Regular cardiac myocyte (primary cell): ENCODE data around the gene FAM216B. TPM values are rescaled to one million over a fixed set of nuclear protein-coding genes. Genes with fewer than 3 reads are reported as not detected.

Experiments
- total RNA-seq: library from RNA; depleted of rRNA; stranded (reverse); fragments of >200 nt; gene quantifications from 2 replicates; pipeline ENCODE4 v1.2.3, GENCODE V29; 2014

Gene FAM216B
- total RNA-seq: not detected in 2 replicates

DNA sequence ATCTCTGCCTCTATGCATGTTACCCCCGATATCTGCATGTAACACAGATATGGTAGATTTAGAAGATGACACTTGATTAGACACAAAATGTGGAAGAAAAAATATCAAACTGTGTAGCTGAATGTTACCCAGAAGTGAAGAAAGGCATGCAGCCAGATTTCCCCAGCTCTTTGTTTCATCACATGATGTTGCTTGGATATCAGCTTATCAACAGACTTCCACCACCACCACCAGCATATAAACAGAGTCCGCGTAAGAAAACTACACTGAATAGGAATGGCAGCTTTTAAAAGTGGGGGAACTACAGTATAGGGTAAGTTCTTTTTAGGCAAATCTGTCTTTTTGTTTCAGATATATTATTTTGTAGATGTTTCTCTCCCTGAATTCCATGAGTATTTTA is at the start of gene FAM216B:
Gene FAM216B, plus strand, starts transcription at position 233 of the 400 bp plus-strand sequence. CDS start 2,484 bp downstream, outside the sequence.

Other genes starting within 250 kb of the FAM216B start
- 0.38 and 0.56 TPM in 2 replicates for gene TNFSF11, start 207.4 kb upstream of the FAM216B start, total RNA-seq
- 3.1 and 4.5 TPM in 2 replicates for gene EPSTI1, start 210.7 kb downstream of the FAM216B start, total RNA-seq
- gene DNAJC15, start 242.0 kb downstream of the FAM216B start, total RNA-seq: 9.6 and 16.5 TPM in 2 replicates